NCI-H2029 (cell line): ENCODE measurements around the gene PRRT2.
"Not testable (repeated sequence)": the region's sequence is repeated elsewhere in the genome, so short reads cannot be mapped to it uniquely, and the experiment has no call there.

Experiments
- DNase-seq: peaks from one replicate; lab custom pipeline; 2025; lab: John Stamatoyannopoulos, UW

PRRT2 gene

DNA sequence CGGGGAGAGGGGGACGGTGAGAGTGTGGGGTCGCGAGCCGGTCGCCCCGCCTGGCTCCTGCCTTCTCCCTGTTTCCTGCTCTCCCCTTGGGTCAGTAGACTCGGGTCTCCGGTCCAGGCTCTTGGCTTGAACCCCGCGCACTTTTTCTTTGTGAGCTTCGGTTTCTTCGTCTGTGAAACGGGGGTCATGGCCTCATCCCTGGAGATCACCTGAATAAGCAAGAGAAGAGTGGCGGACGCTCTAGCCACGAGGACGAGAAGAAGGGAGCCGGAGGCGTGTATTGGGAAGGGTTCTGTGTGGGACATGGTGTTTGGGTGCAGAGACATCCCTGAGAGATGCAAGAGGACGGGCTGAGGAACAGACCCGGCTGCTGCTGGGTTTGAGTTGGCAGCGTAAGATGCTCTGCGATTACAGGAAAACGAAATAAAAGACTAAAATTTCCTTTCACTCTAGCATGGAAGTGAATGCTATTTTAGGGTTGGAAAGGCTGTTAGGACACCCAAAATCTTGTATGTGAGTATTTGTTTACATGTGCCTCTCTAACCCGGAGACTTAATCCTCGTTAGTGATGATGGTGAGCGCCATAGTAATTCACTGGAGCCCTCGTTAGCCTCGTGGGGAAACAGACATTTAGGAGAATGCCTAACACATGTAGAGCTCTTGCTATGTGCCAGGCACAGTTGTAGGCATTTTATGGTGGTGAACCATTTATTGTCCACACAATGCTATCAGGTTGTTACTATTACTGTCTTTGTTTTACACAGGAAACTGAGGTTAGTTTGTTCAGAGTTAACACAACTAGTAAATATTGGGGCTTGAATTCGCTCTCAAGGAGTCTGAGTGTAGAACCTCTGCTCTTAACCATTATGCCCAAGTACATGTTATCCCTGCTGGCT is 20.8 kb upstream of the PRRT2 start:
- no peak for DNase-seq

DNA sequence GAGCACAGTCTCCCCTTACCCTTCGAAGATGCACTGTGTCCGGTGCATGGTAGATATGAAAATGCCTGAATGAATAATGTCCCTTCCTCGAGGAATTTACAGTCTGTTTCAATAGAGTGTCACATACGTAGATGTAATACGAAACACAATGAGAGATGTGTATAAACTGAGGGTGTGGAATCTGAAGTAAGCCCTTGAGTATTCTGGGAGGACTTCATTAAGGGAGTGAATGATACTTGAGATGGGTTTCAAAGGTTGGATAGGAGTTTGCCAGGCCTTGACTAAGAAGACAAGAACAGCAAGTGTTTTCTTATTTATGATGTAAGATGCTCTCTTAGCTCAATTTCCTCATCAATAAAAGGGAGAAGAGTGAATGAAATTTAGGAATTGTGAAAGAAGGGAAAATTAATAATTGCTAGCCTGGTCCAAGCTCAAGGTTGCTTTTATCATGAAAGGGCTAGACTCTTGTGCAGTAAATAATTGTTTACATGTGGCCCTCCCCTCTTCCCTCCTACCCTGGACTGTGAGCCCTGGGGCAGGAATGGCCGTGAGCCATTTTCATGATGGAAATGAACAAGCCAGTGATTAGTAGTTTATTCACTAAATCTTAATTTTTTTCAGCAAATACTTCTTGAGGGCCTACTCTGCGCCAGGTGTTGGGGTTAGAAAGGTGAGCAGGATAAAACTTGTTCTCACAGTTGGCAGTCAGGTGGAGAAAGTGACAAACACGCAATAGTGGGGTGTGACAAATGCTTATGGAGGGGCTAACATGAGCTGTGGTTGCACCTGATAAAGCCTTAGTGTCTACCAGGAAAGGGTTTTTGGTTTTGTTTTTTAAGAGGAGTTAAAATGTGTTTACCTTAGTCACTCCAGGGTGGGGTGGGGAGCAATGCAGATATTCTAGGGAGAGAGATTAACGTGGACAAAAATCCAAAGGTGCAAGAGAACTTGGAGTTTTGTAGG is 19.9 kb upstream of the PRRT2 start:
- DNase-seq, result no peak

DNA sequence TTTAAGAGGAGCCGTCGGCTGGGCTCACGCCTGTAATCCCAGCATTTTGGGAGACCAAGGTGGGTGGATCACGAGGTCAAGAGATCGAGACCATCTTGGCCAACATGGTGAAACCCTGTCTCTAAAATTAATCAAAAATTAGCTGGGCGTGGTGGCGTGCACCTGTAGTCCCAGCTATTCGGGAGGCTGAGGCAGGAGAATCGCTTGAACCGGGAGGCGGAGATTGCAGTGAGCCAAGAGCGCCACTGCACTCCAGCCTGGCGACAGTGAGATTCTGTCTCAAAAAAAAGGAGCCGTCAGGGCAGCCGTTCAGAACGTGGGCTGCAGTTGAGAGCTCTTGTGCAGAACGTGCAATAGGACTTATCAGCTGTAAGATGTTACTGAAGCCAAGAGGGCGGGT is 18.8 kb upstream of the PRRT2 start:
- DNase-seq, result not testable (repeated sequence)

DNA sequence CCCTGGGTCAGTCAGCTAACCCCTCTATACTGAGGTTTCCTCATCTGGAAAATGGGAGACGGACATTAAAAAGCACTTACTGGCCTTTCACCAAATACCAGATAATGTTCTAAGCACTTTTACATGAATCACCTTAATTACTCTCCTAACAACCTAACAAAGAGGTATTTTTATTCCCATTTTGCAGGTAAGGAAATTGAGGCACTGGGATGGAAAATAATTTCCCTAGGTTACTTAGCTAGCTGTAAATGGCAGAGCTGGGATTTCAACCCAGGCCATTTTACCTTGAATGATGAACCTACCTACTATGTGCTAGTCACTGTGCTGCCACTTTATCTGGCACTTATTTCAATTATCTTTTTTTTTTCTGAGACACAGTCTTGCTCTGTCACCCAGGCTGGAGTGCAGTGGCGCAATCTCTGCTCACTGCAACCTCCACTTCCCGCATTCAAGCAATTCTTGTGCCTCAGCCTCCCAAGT is 17.7 kb upstream of the PRRT2 start:
- no peak for DNase-seq

DNA sequence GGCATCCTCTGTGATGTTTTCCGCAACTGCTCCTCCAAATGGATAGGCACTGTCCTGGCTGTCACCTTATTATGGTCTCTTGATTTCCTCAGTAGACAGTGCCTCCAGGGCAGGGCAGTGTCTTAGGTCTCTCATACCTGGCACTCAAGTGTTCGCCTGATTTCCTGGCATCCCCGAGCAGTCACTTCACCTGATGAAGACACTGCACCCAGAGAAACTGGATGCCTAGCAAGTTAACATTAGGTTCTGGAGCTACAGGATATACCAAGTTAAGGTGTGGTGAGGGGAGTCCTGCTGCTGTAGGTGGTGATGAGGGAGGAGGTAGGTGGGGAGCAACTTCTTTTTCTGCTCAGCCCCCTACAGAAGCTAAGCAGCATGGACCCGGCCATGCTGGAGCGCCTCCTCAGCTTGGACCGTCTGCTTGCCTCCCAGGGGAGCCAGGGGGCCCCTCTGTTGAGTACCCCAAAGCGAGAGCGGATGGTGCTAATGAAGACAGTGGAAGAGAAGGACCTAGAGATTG is 9.5 kb upstream of the PRRT2 start:
- no peak for DNase-seq

DNA sequence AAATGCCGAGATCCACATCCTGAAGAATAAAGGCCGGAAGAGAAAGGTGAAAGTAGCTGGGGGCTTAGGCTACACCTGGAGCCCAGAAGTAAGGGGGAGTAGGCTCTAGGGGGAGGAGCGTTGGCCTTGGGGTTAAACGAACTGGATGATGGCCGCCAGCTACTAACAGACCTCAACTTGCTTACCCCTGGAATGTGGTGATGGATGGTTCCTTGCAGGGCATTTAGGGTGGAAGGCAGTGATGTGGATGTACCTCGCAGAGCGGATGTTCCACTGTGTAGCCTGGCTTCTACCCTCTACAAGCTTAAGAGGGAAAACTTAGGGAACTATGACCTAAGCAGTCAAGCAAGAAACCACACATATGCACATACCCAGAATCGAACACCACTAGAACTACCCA is 8.0 kb upstream of the PRRT2 start:
- no peak for DNase-seq

DNA sequence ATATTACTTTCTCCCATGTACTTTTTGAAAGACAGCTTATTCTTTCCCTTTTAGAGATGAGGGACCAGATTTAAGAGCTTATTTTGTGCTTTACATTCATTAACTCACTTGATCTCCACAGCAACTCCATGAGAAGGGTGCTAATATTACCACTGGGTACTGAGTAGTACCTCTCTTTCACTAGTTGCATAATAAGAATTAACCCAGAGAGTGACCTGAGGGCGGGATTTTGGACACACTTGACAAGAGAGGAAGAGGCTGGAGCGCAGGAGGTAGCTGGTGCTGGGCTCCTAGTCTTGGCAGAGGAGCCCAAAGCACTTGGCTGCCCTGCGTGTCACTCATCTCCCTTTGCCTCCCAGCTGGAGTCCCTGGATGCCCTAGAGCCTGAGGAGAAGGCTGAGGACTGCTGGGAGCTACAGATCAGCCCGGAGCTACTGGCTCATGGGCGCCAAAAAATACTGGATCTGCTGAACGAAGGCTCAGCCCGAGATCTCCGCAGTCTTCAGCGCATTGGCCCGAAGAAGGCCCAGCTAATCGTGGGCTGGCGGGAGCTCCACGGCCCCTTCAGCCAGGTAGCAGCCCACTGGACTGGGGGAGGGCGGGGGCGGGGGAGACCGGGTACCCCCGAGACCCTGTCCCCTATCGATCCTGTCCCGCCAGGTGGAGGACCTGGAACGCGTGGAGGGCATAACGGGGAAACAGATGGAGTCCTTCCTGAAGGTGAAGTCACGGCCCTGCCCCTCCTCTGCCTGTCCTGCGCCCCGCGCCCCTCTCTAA is 7.3 kb upstream of the PRRT2 start:
- peak; percentile 60 for DNase-seq

DNA sequence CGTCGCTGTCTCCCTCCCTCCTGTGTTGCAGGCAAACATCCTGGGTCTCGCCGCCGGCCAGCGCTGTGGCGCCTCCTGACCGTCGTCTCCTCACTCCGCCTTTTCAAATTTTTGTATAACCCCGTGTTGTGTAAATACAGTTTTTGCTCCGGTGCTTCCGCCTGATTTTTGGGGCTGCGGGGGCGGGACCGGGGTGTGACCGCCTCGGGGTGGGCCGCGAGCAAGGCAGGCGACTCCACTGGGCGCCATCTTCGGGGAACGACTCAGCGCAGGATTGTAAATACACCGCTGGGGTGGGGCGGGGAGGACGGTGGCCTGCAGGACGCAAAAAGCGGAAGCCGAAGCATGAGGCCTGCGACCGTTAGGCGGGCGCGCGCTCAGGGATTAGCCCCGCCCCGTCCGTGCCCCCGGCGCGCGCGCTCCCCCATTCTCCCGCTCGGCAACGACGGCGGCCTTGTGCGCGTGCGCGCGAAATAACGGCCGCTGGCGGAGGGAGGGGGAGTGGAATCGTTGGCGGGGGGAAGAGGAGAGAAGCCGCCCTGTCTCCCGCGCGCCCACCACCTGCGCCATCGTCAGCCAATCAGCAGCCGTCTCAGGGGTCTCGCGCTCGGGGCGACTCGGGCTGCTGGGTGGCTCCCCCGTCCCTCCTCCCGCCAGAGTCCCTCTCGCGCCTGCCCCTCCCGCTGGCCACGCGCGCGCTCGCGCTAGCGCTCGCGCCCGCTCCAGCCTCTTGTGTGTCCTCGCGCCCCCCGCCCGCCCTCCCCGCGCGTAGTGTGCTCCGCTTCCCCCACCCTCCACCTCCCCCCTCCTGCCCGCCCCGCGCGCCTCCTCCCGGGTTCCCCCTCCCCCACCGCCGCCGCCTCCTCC is 6.5 kb upstream of the PRRT2 start:
- peak; percentile 95 for DNase-seq

DNA sequence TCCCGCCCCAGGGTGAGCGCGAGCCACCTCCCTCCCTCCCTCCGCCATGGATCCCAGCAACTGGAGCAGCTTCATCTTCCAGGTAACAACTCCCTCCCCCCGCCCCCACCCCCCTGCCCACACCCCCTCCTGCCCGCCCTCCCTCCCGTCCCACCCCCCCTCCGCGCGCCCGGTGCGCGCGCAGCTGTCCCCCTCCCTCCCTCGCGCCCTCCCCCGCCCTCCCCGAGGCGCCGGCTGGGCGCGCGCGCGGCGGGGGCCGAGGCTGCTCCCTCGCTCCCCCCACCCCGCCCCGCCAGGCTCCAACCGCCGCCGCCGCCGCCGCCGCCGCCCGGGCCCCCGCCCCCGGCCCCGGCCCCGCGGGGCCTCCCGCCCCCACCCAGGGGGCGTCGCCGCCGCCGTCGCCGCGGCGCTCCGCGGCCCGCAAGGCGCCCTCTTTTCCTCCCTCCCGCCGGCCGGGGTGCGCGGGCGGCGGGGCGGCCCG is 5.9 kb upstream of the PRRT2 start, which contains the start of gene MAZ:
MAZ (plus strand) TSS at position 431 of the 481 bp plus-strand sequence. CDS start 173 bp downstream, outside the sequence.
- DNase-seq, result peak; percentile 90

DNA sequence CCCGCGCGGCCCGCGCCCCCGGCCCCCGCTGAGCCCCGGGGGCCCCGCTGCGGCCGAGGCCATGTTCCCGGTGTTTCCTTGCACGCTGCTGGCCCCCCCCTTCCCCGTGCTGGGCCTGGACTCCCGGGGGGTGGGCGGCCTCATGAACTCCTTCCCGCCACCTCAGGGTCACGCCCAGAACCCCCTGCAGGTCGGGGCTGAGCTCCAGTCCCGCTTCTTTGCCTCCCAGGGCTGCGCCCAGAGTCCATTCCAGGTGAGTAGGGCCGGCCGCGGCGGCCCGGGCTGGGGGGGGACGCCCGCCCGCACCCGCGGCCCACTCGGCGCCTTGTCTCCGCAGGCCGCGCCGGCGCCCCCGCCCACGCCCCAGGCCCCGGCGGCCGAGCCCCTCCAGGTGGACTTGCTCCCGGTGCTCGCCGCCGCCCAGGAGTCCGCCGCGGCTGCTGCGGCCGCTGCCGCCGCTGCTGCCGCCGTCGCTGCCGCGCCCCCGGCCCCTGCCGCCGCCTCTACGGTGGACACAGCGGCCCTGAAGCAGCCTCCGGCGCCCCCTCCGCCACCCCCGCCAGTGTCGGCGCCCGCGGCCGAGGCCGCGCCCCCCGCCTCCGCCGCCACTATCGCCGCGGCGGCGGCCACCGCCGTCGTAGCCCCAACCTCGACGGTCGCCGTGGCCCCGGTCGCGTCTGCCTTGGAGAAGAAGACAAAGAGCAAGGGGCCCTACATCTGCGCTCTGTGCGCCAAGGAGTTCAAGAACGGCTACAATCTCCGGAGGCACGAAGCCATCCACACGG is 5.2 kb upstream of the PRRT2 start:
- peak; percentile 49 for DNase-seq

DNA sequence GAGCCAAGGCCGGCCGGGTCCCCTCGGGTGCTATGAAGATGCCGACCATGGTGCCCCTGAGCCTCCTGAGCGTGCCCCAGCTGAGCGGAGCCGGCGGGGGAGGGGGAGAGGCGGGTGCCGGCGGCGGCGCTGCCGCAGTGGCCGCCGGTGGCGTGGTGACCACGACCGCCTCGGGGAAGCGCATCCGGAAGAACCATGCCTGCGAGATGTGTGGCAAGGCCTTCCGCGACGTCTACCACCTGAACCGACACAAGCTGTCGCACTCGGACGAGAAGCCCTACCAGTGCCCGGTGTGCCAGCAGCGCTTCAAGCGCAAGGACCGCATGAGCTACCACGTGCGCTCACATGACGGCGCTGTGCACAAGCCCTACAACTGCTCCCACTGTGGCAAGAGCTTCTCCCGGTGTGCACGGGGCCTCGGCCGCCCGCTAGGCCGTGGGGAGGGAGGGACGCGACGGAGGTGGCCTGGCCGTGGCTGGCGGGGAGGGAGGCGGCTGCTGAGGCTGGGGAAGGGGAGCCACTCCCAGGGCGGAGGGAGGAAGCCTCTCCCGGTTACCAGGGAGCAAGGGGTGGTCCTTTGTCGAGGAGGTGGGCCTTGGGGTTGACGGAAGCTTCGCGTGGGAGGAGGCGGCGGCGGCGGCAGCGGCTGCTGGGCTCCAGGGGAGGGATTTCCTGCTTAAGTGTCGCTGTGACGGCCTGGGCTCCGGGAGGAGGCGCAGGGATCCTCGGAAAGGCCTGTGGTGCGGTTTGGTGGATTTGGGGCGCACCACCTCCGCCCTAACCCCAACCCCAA is 4.4 kb upstream of the PRRT2 start:
- DNase-seq, result peak; percentile 86

DNA sequence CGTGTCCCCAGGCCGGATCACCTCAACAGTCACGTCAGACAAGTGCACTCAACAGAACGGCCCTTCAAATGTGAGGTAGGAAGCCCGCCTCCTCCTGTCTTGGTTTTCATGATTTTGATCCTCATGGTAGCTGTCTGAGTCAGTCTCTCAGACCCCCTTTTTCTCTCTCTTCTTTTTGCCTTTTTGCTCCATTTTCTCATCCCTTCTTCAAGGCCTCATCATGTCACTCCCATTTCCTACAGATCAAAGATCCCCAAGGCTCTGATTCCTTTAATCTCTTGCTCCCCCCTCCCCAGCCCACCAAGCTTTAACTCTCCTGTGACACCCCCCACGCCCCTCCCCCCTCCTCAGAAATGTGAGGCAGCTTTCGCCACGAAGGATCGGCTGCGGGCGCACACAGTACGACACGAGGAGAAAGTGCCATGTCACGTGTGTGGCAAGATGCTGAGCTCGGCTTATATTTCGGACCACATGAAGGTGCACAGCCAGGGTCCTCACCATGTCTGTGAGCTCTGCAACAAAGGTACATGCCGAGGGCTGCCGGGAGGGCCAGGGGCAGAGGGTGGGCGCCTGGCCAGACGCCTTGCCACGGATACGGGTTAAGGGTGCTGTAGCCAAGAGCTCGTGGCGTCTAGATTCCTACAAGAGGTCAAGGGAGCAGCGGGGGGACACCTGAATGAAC is 3.6 kb upstream of the PRRT2 start:
- DNase-seq, result peak; percentile 65

DNA sequence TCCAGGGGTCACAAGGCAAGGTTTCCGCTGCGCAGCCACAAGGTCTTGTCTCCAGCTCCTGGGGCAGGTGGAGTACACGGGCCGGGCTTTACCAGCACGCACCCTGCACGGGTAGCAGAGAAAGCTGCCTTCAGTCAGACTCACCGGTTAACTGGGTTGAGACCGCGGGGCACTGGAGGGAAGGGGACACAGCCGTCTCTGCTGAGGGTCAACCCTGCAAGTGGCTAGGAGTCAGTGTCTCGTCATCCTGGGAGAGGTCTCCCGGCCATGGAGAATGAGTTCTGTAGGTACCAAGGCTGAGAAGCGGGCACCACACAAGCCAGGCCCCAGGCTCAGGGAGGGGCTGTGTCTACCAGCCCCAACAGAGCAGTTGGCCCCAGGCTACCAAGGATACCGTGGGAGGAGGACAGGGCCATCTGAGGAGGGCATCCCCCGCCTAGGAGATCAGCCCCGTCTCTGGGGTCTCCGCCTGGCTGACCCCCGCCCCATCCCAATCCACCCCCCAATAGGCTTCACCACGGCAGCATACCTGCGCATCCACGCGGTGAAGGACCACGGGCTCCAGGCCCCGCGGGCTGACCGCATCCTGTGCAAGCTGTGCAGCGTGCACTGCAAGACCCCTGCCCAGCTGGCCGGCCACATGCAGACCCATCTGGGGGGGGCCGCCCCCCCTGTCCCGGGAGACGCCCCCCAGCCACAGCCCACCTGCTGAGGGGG is 2.8 kb upstream of the PRRT2 start:
- DNase-seq, result no peak

DNA sequence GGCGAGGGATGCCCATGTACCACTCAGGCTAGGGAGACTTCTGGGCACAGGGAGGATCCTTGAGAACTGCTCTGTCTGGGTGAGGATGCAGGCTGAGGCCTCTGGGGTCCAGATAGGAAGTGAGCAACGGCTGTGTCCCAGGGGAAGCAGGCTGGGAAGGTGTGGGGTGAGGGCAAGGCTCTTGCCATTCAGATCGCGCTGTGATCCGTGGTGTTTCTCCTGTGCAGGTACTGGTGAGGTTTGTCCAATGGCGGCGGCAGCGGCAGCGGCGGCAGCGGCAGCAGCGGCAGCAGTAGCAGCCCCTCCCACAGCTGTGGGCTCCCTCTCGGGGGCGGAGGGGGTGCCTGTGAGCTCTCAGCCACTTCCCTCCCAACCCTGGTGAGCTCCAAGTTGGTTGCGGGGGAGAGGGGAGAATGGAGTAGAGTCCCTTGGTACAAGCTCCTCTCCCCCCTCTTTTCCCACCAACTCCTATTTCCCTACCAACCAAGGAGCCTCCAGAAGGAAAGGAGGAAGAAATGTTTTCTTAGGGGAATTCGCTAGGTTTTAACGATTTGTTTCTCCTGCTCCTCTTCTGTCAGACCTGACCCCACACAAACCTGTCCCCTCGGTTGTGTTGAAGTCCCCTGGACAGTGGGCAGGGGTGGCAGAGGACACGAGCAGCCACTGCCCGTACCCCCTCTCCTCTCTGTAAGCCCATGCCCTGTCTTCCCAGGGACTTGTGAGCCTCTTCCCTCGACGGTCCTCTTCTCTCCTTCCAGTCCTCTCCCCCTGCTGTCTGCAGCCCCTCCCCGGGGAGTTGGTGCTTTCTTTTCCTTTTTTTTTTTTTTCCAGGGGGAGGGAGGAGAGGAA is 1.9 kb upstream of the PRRT2 start:
- DNase-seq, result no peak

DNA sequence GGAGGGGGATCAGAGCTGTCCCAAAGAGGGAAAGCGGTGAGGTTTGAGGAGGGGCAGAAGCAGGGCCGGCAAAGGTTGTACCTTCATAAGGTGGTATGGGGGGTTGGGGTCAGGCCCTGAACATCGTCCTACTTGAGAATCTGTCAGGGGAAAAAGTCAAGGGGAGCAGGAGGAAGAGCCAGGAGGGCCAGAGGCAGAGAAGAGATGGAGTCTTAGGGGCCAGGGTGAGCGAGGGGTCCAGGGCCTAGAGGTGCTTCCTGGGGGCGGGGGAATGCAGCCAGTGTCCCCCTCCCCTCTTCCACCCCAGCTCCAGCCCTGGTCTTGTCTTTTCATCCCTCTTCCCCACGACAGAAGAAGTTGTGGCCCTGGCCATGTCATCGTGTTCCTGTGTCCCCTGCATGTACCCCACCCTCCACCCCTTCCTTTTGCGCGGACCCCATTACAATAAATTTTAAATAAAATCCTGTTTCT is 1.3 kb upstream of the PRRT2 start:
- DNase-seq, result no peak

DNA sequence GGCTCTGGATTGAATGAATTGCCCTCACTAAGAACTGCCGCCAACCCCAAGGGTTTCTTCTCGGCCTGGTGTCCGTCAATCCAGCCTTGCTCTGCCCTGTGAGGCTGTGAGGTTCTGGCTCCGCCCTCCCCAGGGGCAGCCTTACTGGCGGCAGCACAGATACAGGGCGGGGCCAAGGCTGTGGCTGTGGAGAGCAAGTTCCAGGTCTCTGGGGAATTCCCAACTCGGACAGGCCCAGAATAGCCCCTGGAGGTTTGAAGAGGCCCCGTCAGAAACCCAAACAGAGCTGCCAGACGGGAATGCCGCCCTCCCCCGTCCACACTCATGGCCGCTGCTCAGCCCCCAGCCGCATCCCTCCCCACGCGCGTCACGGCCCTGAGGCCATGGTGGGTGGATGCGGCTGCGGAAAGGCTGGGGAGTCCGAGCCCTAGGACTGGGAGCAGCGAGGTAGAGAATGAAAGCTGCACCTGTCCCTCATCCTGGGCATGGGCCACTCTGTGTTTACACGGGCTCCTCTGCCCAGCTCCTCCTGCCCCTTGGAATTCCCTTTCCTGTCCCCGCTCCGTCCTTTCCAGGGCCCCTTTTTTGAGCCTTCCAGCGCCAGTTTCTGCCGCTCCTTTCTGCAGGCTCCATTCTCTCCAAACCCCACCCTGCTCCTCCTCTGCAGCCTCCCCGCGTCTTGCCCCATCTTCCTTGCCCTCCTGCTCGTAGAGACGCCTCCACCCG is 660 bp upstream of the PRRT2 start:
- peak; percentile 80 for DNase-seq
